Thymus (tissue), 11 donors: ENCODE measurements around the gene ZNF385B. TPM values are rescaled to one million over a fixed set of nuclear protein-coding genes. Genes with fewer than 3 reads are reported as not detected.

Experiments used
- DNase-seq, 9 donors: peaks; one replicate each; pipeline ENCODE4 v3.0.0-alpha.2; 2013; ENCODE audit warnings: low spot score in 9 of 9, low read depth in 6 of 9, missing footprints in 1 of 9
- H3K27ac ChIP-seq, 2 donors: one replicate each; pipeline ENCODE4 v1.5.1; 2013; ENCODE audit warnings: control low read depth in 1 of 2, low read depth in 1 of 2, low read length in 1 of 2, mild to moderate bottlenecking in 1 of 2, moderate library complexity in 1 of 2
- H3K27me3 ChIP-seq, 2 donors: one replicate each; pipeline ENCODE4 v1.5.1; 2013; ENCODE audit warnings: low read length in 1 of 2; ENCODE audit not compliant: control insufficient read depth in 2 of 2, insufficient read depth in 1 of 2
- H3K36me3 ChIP-seq, 2 donors: one replicate each; pipeline ENCODE4 v1.5.1; 2013; ENCODE audit warnings: low read length in 1 of 2, mild to moderate bottlenecking in 1 of 2, moderate library complexity in 1 of 2; ENCODE audit not compliant: control insufficient read depth in 2 of 2, insufficient read depth in 2 of 2
- H3K4me1 ChIP-seq, 2 donors: one replicate each; pipeline ENCODE4 v1.5.1; 2013; ENCODE audit warnings: low read length in 2 of 2; ENCODE audit not compliant: control insufficient read depth in 2 of 2, insufficient read depth in 2 of 2
- H3K4me3 ChIP-seq, 2 donors: one replicate each; pipeline ENCODE4 v1.5.1; 2013; ENCODE audit warnings: low read length in 2 of 2, control low read depth in 1 of 2, mild to moderate bottlenecking in 1 of 2
- H3K9me3 ChIP-seq, 2 donors: one replicate each; pipeline ENCODE4 v1.5.1; 2013; ENCODE audit warnings: low read length in 1 of 2, mild to moderate bottlenecking in 1 of 2; ENCODE audit not compliant: control insufficient read depth in 2 of 2, insufficient read depth in 1 of 2
- WGBS: extraction: QIAGEN DNeasy Blood & Tissue Kit; methylation state at CpG from one replicate; pipeline ENCODE4 v1.1.7; 2013; 5-methylcytosine and 5-hydroxymethylcytosine counted together
- polyA plus RNA-seq: library from polyadenylated mRNA; stranded (reverse); fragments of 200-250 nt; gene quantifications from one replicate; pipeline ENCODE4 v1.2.3, GENCODE V29; 2013
- total RNA-seq: library from RNA; stranded (reverse); fragments of 120-200 nt; gene quantifications from one replicate; pipeline ENCODE4 v1.2.4, GENCODE V29; 2013
- donor health status: healthy.

The ZNF385B gene
- total and polyA plus RNA-seq, 2 donors: 0.14 to 2.0 TPM

DNA sequence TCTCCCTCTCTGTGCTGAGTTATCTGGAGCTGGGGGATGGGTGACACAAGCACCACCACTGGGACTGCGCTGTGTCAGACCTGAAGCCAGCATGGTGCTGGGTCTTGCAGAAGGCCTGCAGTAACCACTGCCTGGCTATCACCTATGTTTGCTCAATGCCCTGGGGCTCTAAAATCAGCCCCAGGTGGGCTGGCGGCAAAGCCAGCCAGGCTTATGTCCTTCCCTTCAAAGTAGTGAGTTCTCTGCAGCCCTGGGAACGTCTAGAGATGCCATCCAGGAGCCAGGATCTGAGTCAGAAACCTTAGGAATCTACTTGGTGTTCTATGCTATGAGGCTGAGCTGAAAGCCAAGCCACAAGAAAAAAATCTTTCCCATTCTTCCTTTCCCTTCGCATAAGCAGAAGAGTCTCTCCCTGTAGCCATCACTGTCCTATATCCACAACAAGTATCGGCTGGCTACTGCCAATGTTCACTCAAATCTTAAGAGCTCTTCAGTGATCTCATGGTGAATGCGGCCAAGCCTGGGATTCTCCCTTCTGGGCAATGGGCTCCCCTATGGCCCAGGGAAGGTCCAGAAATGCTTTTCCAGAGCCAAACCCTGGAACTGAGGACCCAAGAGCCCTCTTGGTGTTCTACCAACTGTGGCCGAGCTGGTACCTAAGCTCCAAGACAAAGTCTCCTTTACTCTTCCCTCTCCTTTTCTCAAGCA lies 248.7 kb downstream of the ZNF385B start:
- Histone ChIP-seq H3K27ac (no peak overlapping the region), H3K36me3 (no peaks in the 10 kb centered on the region), H3K9me3 (no peaks in the 10 kb centered on the region), H3K4me3 (no peak overlapping the region), H3K4me1 (no peaks in the 10 kb centered on the region), H3K27me3 (no peaks in the 10 kb centered on the region)
- no peak for DNase-seq
- 80% methylated on average over 7 of the region's 7 CpGs for WGBS

DNA sequence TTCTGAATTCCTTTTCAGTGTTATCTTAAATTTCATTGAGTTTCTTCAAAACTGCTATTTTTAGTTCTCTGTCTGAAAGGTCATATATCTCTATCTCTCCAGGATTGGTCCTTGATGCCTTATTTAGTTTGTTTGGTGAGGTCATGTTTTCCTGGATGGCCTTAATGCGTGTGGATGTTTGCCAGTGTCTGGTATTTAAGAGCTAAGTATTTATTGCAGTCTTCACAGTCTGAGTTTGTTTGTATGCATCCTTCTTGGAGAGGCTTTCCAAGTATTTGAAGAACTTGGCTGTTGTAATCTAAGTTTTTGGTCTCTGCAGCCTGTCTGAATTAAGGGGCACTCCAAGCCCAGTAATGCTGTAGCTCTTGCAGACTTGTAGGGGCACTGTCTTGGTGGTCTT lies 249.3 kb downstream of the ZNF385B start:
- Histone ChIP-seq H3K4me3 (no peak overlapping the region), H3K4me1 (no peaks in the 10 kb centered on the region), H3K27ac (no peak overlapping the region), H3K27me3 (no peaks in the 10 kb centered on the region), H3K36me3 (no peaks in the 10 kb centered on the region), H3K9me3 (no peaks in the 10 kb centered on the region)
- 0% methylated on average over 1 of the region's 1 CpG for WGBS
- no peak for DNase-seq

DNA sequence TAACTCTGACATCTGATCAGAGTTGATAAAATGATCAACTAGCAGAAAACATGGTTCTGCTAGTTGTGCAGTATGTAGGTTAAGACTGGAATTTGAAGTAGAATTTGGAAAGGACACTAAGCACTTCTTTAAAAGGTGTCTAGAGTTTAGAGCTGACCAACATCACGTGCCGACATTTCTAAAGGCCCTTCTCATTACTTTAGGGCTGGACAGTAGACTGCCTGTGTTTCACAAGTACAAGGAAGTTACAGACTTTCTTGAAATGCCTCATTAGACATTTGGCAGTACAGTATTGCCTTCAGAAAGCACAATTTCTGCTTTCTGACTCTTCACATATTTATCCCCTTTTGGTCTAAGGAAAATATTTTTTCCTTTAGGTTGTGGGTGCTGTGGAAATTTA lies 255.3 kb downstream of the ZNF385B start:
- Histone ChIP-seq H3K36me3 (no peaks in the 10 kb centered on the region), H3K4me1 (no peaks in the 10 kb centered on the region), H3K27ac (no peak overlapping the region), H3K27me3 (no peaks in the 10 kb centered on the region), H3K9me3 (no peaks in the 10 kb centered on the region), H3K4me3 (no peak overlapping the region)
- no peak for DNase-seq
- 63% methylated on average over 2 of the region's 2 CpGs for WGBS

DNA sequence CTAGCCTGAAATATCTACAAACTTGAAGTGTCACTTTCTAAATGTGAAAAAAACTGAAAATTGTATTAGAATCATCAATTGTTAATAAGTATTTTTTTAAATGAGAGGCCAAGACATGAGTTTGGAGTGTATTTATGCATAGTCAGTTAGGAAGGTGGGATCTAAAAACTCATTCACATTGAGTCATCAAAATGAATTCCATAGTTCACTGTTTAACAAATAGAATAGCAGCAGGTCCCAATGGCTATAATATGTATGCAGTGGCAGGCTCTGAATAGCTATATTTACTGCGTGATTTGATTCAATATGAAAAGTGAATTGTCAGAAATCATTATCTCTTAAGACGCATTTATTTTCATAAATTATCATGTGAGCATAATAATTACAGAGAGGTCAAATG lies 256.1 kb downstream of the ZNF385B start:
- Histone ChIP-seq H3K4me1 (no peaks in the 10 kb centered on the region), H3K9me3 (no peaks in the 10 kb centered on the region), H3K4me3 (no peak overlapping the region), H3K27me3 (no peaks in the 10 kb centered on the region), H3K36me3 (no peaks in the 10 kb centered on the region), H3K27ac (no peak overlapping the region)
- 95% methylated on average over 2 of the region's 2 CpGs for WGBS
- DNase-seq: no peak

DNA sequence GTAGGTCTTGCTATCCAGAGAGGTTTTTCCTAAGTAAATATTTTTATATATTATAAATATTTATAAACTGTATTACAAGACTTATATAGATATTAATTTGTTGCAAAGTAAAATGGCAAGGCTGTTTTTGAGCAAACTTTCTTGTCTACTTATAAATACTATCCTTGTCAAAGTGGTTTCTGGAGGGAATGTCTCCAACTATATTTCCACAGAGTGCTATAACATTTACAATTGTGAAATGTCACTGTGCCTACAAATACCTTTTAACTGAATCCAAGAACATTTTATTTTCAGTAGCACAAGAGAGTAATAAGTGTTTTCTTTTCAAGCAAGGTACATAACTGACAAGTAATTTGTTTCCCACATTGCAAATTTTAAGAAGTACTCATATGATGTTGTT lies 256.8 kb downstream of the ZNF385B start:
- Histone ChIP-seq H3K27me3 (no peaks in the 10 kb centered on the region), H3K4me1 (no peaks in the 10 kb centered on the region), H3K9me3 (no peaks in the 10 kb centered on the region), H3K36me3 (no peaks in the 10 kb centered on the region), H3K4me3 (no peak overlapping the region), H3K27ac (no peak overlapping the region)
- no peak for DNase-seq

DNA sequence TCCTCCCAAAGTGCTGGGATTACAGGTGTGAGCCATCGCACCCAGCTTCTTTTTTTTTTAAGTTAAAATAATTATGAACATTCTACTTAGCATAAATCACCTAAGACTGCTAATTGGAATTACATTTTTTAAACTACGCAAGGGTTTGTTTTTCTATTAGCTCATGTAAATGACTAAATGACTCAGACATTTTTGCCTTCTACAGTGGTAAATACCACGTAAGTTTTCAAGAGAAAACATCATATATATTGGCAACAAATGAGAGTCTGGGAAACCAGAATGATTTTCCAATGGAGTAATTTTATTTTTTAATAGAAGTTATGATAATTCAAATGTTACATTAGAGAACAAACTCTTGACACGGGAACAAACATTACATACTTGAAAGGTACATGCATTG lies 259.0 kb downstream of the ZNF385B start:
- no peaks in the 10 kb centered on the region for H3K27me3 ChIP-seq
- no peaks in the 10 kb centered on the region for H3K36me3 ChIP-seq
- H3K4me3 ChIP-seq: no peak overlapping the region
- no peak for DNase-seq
- no peaks in the 10 kb centered on the region for H3K4me1 ChIP-seq
- H3K9me3 ChIP-seq: no peaks in the 10 kb centered on the region
- no peak overlapping the region for H3K27ac ChIP-seq
- 95% methylated on average over 4 of the region's 4 CpGs for WGBS

DNA sequence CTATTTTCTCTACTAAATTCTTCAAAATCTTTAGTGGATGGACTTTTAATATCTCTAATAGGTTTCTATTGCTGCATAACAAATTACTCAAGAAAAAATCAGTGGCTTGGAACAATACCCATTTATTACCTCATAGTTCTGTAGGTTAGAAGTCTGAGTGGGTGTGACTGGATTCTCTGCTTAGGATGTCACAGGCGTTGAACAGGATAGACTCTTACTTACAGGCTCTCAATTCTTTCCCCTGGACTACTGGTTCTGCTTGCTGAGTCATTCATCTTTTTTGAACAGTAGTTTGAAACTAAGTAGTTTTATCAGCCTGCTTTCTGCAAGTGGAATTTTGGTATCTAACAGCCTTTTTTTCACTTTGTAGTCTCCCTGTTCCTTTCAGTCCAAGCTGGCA lies 265.4 kb downstream of the ZNF385B start:
- no peaks in the 10 kb centered on the region for H3K36me3 ChIP-seq
- no peak overlapping the region for H3K4me3 ChIP-seq
- 85% methylated on average over 1 of the region's 1 CpG for WGBS
- no peak overlapping the region for H3K27ac ChIP-seq
- H3K27me3 ChIP-seq: no peaks in the 10 kb centered on the region
- H3K9me3 ChIP-seq: no peaks in the 10 kb centered on the region
- no peak for DNase-seq
- H3K4me1 ChIP-seq: no peaks in the 10 kb centered on the region

DNA sequence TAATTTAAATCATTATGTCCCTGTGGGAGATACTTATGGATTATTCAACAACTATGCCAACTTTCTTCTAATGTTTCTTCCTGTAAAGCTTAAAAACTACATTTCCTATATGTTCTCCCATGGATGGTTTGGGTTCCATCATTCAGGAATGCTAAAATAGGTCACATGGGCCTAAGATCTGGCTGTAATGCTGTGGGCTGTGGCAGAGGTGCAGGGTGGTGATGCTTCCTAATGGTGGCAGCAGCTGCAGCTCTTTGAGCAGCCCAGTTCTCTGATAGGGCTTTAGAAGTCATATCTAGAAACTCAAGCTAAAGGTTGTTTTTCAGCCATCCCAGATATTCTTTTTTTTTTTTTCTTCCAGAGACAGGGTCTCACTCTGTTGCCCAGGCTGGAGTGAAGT lies 266.1 kb downstream of the ZNF385B start:
- no peak for DNase-seq
- Histone ChIP-seq H3K9me3 (no peaks in the 10 kb centered on the region), H3K27ac (no peak overlapping the region), H3K4me1 (no peaks in the 10 kb centered on the region), H3K36me3 (no peaks in the 10 kb centered on the region), H3K4me3 (no peak overlapping the region), H3K27me3 (no peaks in the 10 kb centered on the region)

DNA sequence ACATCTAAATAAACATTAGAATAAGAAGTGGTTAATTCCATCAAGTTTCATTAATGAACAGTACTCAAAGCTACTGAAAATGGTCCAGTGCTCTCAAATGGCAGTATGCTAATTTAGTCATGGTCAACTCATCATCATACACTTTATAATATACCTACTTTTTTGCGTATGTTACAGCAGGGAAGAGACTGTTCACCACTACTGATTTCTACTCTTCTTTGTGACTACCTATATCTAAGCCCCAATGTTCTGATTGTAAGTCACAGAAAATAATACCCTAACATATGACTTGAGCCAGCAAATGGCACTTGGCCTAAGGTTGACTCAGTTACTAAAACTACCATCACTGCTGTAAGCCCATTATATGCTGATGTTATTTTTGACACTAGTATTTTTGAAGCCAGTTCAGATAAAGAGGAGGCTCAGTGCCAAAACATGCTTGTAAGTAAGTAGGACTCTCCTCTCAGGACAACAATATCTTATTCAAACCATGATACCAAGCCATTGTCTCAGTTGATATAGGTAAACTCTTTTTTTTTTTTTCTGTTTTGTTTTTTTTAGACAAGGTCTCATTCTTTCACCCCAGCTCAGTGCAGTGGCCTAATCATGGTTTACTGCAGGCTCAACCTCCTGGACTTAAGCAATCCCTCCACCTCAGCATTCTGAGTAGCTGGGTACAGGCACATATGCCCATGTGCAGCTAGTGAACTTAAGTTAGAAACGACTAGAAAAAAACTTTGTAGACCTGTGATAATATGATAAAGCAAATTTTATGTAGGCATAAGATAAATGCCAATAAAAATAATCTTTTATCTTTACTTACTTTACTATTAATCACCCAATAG lies 266.9 kb downstream of the ZNF385B start:
- no peaks in the 10 kb centered on the region for H3K36me3 ChIP-seq
- H3K27ac ChIP-seq: no peak overlapping the region
- H3K9me3 ChIP-seq: no peaks in the 10 kb centered on the region
- no peak overlapping the region for H3K4me3 ChIP-seq
- 94% methylated on average over 2 of the region's 2 CpGs for WGBS
- H3K4me1 ChIP-seq: no peaks in the 10 kb centered on the region
- H3K27me3 ChIP-seq: no peaks in the 10 kb centered on the region
- no peak for DNase-seq
